ENCODE results near the gene CYP19A1.

DNA sequence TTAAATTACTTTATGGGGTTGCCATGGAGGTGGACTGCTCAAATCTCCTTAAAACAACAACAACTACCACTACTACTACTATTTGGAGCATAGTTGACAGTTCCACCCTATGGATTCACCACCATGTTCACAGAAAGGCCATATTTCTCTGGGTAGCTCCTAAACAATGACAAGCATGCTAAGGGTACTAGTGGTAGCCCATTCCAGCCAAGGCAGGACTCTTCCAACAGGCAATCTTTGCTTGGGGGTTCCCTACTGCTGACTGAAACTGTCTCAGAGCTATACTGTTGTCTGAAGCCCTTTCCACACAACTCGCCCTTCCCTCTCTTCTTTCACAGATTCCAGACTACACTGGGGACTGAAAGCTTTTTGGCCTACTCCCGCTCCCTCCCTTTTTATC is 68.9 kb downstream of the CYP19A1 start:
- TF ChIP-seq, protein P1, sequence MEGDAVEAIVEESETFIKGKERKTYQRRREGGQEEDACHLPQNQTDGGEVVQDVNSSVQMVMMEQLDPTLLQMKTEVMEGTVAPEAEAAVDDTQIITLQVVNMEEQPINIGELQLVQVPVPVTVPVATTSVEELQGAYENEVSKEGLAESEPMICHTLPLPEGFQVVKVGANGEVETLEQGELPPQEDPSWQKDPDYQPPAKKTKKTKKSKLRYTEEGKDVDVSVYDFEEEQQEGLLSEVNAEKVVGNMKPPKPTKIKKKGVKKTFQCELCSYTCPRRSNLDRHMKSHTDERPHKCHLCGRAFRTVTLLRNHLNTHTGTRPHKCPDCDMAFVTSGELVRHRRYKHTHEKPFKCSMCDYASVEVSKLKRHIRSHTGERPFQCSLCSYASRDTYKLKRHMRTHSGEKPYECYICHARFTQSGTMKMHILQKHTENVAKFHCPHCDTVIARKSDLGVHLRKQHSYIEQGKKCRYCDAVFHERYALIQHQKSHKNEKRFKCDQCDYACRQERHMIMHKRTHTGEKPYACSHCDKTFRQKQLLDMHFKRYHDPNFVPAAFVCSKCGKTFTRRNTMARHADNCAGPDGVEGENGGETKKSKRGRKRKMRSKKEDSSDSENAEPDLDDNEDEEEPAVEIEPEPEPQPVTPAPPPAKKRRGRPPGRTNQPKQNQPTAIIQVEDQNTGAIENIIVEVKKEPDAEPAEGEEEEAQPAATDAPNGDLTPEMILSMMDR (conservative IDR thresholded peaks at IDR 0.05): no peak
- TF ChIP-seq EZH2 (IDR thresholded peaks at IDR 0.05; ENCODE audit: low read depth): no peak

All from PC-9 (cell line).